ENCODE results near the gene KLHL3. TPM values are rescaled to one million over a fixed set of nuclear protein-coding genes. Genes with fewer than 3 reads are reported as not detected.
A peak's percentile ranks its signal among the peaks of the same experiment; 100 is the strongest.

KLHL3 gene
- total RNA-seq, 1 donor from 2014 or later = 23.3 TPM

GRCh38 chr5:137688210-137688840, 47.6 kb downstream of the KLHL3 start:
- intact Hi-C loops (cut with DNase I) = no loop called here
- ATAC-seq = no peak
- DNase-seq (ENCODE audit: missing footprints) = no peak

DNA sequence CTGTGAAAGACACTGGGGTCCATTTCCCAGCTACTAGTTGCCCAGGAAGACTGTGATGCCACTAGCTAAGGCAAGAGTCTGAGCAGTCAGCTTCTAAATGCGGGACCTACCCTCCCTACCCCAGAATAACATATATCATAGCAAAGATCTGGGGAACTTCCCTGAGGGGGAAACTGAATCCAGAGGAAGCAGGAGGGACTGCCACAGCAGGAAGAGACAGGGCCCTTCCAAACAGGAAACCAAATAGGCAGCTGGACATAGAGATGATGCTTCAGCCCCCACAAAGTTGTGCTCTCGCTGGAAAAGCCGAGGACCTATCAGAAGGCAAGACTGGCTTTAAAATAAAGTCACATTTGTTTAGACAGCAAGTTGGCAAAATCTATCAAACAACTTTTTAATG, 51.1 kb downstream of the KLHL3 start:
- ATAC-seq = no peak
- no peak for DNase-seq (ENCODE audit: missing footprints)
- intact Hi-C loops (cut with DNase I) = no loop called here

DNA sequence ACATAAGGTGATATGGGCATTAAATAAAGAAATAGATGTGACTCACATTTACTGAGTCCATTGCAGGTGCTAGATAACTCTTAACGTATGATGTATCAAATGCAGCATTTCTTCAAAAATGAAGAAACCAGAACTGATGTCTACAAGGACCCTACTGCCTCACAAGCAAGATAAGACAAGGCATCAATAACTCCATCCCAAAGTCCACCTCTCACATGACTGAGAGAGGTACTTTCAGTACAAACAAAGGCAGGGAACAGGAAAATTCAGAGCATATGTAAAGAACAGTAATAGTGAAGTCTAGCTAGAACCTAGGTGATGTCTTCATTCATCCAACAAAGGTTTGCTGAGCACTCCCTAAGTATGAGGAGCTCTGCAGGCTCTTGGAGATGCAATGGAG, 54.7 kb downstream of the KLHL3 start:
- intact Hi-C loops (cut with DNase I) = no loop called here
- ATAC-seq = no peak

DNA sequence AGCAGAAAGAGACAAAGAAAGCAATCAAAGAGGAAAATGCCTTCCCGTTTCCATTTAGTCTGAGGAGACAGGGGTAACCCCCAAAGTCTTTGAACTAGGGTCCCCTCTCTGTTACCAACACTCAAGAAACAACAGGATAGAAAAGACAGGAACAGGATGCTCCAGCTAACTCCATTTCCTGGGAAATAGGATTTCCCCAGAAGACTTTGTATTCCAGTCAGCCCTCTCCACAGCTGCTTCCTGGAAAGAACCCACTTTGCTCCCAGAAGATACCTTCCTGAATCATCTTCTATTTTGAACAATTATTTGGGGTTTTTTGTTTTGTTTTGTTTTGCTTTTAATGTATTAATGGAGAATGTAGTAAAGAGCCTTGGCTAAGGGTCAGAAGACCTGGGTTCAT, 56.0 kb downstream of the KLHL3 start:
- ATAC-seq (no peak), DNase-seq (ENCODE audit: missing footprints) (no peak)
- intact Hi-C loops (cut with DNase I) = no loop called here

More for the DNA sequence above, 54.7 kb downstream of the KLHL3 start:
- DNase-seq (ENCODE audit: missing footprints) = no peak

- ATAC-seq (no peak), DNase-seq (ENCODE audit: missing footprints) (no peak)
- intact Hi-C loops (cut with DNase I) = no loop called here
These were observed 56.7 kb downstream of the KLHL3 start for GRCh38 chr5:137679195-137679594.

DNA sequence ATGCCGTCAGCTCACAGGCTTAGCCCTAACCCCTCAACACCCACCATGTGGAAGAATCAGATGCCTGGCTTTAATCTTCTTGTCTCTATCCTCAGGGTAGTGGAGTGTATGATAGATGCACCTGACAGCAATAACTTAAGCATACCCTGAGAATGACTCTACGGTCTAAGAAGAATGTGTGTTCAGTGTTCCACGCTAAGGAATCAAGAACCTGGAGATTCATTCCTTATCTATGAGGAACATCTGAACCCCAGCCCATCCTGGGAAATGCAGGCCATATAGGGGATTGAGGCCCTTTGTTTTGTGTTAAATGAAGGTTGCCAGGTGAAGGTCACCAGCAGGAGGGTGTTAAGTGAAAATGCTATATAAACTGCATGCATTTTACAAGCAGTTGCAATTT, 63.0 kb downstream of the KLHL3 start:
- intact Hi-C loops (cut with DNase I) = no loop called here
- DNase-seq (ENCODE audit: missing footprints) (no peak), ATAC-seq (no peak)

- ATAC-seq (no peak), DNase-seq (ENCODE audit: missing footprints) (no peak)
- intact Hi-C loops (cut with DNase I) = no loop called here
These were observed 63.9 kb downstream of the KLHL3 start for GRCh38 chr5:137672001-137672400.

DNA sequence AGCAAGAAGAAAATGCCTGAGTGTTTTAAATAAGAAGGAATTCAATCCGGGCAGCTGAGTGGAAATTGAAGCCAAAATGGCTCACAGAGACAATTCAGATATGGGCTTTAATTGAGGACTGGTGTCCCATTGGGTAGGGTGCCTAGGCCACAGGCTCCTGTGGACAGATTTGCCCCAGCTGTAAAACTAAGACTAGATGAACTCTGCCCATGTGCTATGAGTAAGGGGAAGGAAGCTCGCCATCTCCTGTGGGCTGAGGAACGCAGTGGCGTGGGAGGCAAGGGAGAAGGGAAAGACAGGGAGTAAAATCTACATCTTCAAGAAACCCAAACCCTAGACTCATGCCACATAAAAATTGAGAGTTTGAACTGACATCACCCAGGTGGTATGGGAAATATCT, 66.1 kb downstream of the KLHL3 start:
- intact Hi-C loops (cut with DNase I) = no loop called here
- no peak for DNase-seq (ENCODE audit: missing footprints)
- no peak for ATAC-seq

GRCh38 chr5:137668637-137669036, 67.3 kb downstream of the KLHL3 start:
- intact Hi-C loops (cut with DNase I) = no loop called here
- ATAC-seq = no peak

GRCh38 chr5:137667341-137667740, 68.5 kb downstream of the KLHL3 start:
- intact Hi-C loops (cut with DNase I) = loop anchor here (2.0 kb wide), 1 partner anchor 69 kb away; the partner anchor contains the start of gene KLHL3
- DNase-seq (ENCODE audit: missing footprints) (no peak), ATAC-seq (no peak)

More at GRCh38 chr5:137668637-137669036, 67.3 kb downstream of the KLHL3 start:
- no peak for DNase-seq (ENCODE audit: missing footprints)

- ATAC-seq (no peak), DNase-seq (ENCODE audit: missing footprints) (no peak)
- intact Hi-C loops (cut with DNase I) = loop anchor here (2.0 kb wide), 1 partner anchor 70 kb away; the partner anchor contains the start of gene KLHL3
These were observed 69.0 kb downstream of the KLHL3 start for GRCh38 chr5:137666901-137667300.

GRCh38 chr5:137666461-137666850, 69.4 kb downstream of the KLHL3 start:
- DNase-seq (ENCODE audit: missing footprints) (no peak), ATAC-seq (peak; percentile 56)
- intact Hi-C loops (cut with DNase I) = loop anchor here (2.0 kb wide), 1 partner anchor 70 kb away; the partner anchor contains the start of gene KLHL3

DNA sequence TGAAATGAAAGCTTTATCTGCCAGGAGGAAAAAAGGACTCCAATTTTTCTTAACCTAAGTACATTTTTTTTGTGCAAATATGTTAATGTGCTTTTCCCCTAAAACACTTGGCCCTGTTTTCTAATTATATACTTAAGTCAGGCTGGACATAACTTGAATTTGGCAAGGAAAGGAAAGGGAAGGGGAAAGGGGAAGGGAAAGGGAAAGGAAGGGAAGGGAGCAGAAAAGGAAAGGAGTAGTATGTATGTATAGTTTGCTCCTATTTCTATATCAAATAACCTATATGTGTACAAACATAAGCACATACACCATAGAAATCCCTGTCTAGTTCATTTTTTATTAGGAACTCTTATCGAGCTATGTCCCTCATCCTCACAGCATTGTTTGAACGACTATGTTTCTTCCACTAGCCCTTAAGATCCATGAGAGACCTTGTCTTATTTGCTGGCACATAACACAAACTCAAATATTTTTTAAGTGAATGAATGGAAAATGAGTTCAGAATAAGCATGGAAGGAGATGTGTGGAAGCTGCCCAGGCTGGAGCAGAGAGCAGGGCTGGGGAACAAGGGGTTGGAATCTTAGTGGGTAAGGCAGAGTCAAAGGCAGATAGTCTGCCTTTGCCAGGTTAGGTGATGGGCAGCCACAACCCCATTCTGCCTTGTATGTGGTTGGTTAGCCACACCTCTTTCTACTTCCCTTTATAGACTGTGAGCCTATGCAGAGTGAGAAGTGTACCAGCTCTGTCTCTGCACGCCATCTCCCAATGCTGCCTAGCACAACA, 70.0 kb downstream of the KLHL3 start:
- intact Hi-C loops (cut with DNase I) = loop anchor here (2.0 kb wide), 1 partner anchor 71 kb away; the partner anchor contains the start of gene KLHL3
- ATAC-seq (peak; percentile 90), DNase-seq (ENCODE audit: missing footprints) (no peak)

DNA sequence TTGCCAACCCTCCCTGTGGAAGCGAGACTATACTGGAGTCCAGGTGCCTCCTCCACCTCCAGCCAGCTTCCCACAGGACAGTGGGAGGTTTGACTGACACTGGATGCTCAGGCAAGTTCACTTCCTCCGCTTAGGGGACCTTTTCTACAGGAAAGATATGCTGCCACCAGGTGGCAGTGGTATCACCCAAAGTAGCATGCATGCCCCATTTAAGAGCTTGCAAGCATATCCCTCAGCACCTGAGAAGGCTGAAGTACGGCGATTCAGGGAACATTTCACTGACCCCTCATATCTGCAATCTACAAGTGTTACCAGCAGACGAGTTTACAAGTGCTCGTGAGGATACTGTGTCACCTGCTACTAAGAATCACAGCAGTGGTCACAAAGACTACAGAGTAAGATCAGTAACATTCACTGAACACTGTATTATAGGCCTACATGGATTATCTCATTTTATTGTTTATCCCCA, 75.5 kb downstream of the KLHL3 start:
- intact Hi-C loops (cut with DNase I) = loop anchor here (2.0 kb wide), 1 partner anchor 82 kb away; no protein-coding TSS in a partner anchor
- DNase-seq (ENCODE audit: missing footprints) (no peak), ATAC-seq (peak; percentile 73)

GRCh38 chr5:137659209-137659608, 76.7 kb downstream of the KLHL3 start:
- intact Hi-C loops (cut with DNase I) = no loop called here
- no peak for ATAC-seq
- no peak for DNase-seq (ENCODE audit: missing footprints)

DNA sequence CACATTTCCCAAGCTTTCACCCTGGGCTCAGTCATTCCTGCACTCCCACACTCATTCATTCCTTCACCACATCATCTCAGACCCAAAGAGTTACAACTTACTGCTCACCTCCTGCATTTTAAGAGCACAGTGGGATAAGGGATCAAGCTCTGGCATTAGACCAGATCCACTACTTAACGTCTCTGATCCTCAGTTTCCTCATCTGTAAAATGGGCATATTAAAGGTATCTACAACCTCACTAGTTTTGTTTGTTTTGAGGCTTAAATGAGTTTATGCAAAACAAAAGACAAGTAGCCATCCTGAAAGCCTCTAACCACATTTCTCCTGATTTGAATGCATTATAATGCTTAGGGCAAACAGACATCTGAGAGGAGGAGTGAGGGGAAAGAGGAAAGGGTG, 77.6 kb downstream of the KLHL3 start:
- no peak for ATAC-seq
- intact Hi-C loops (cut with DNase I) = no loop called here
- DNase-seq (ENCODE audit: missing footprints) = no peak

DNA sequence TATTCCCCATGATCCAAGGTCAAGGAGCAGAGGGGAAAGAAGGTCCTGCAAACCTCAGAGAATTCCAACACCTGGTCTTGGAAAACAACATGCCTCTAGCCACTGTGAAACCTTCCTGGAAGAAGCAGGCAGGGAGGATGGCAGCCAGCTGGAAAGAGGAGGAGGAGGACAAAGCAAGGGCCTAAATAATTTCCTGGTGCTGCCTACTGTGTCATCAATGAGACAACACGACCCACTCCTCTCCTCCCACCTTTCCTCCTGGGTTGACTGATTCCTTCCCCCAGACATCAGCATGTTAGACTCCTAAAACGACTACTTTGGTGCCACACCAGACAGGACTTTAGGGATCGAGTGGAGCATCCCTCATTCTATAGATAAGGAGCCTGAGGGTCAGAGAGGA, 78.8 kb downstream of the KLHL3 start:
- DNase-seq (ENCODE audit: missing footprints) (no peak), ATAC-seq (no peak)
- intact Hi-C loops (cut with DNase I) = no loop called here

DNA sequence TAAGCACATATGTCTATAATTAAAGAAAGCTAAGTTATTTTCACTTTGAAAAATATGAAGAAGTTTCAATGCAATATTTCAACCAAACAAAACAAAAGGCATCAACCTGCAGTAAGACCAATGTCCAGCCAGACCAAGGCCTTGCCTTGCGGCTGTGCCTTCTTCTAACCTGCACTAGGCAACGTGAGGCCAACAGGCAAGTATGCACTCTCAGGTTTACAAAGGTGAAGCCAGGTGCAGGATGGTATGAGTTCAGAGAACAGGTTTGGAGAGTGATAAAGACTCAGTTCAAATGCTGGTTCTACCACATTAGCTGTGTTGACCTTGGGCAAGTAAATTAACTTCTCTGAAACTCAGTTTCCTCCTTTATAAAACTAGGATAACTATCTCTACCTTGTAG, 79.3 kb downstream of the KLHL3 start:
- ATAC-seq (no peak), DNase-seq (ENCODE audit: missing footprints) (no peak)
- intact Hi-C loops (cut with DNase I) = no loop called here

- intact Hi-C loops (cut with DNase I) = no loop called here
- DNase-seq (ENCODE audit: missing footprints) = no peak
- no peak for ATAC-seq
These were observed 84.9 kb downstream of the KLHL3 start for GRCh38 chr5:137651022-137651421.
